ENCODE measurements around the gene SACS. TPM values are rescaled to one million over a fixed set of nuclear protein-coding genes. Genes with fewer than 3 reads are reported as not detected.
A peak's percentile ranks its signal among the peaks of the same experiment; 100 is the strongest.

SACS gene
- total and polyA plus RNA-seq, 2 donors (not counting 1 experiment from before 2014, with no cell fraction given): 6.8 to 21.4 TPM

DNA sequence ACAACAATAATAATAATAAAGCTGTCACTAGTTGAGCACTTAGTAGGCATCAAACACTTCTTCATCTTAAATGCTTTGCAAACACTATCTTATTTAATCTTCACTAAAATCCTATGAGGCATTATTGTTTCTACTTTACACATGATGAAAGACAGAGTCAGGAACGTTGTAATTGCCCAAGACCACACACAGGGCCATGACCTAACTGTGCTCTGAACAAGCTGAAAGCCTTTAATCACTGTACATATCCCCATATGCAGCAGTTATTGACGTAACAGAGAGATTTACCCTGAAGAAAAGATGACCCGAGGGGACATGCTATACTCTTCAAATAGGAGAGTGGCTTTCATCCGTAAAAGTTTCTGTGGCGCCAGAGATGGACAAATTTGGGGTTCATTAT is 53.0 kb downstream of the SACS start:
- no peaks in the 10 kb centered on the region for H3K36me3 ChIP-seq (replicated peaks in 1 of 2; ENCODE audit: control extremely low read depth in 1 of 2, control insufficient read depth in 1 of 2, extremely low read depth in 1 of 2, insufficient read depth in 2 of 2, low read length in 1 of 2)
- H3K9me3 ChIP-seq (ENCODE audit: control extremely low read depth in 1 of 3, control insufficient read depth in 2 of 3, insufficient read depth in 1 of 3, low read length in 2 of 3): peaks cover 0 to 12% (median 0%) of the 10 kb centered on the region in 3 donors
- no peak overlapping the region for H3K4me3 ChIP-seq (ENCODE audit: control extremely low read depth in 1 of 5, extremely low read depth in 1 of 5, insufficient read depth in 1 of 5, low read depth in 2 of 5, low read length in 4 of 5)
- no peak overlapping the region for H3K4me3 Mint-ChIP-seq
- POLR2A ChIA-PET: interaction anchor here (0.7 kb wide), 1 partner anchor 48 kb away, joined by 3 read pairs; no protein-coding TSS in a partner anchor
- no peaks in the 10 kb centered on the region for H3K79me2 ChIP-seq (ENCODE audit: control insufficient read depth, insufficient read depth, low read length)
- no peak for TF ChIP-seq EZH2 (IDR thresholded peaks at IDR 0.05; ENCODE audit: borderline replicate concordance, insufficient read depth, low read depth, low read length, poor library complexity, severe bottlenecking)
- TF ChIP-seq, protein P1, sequence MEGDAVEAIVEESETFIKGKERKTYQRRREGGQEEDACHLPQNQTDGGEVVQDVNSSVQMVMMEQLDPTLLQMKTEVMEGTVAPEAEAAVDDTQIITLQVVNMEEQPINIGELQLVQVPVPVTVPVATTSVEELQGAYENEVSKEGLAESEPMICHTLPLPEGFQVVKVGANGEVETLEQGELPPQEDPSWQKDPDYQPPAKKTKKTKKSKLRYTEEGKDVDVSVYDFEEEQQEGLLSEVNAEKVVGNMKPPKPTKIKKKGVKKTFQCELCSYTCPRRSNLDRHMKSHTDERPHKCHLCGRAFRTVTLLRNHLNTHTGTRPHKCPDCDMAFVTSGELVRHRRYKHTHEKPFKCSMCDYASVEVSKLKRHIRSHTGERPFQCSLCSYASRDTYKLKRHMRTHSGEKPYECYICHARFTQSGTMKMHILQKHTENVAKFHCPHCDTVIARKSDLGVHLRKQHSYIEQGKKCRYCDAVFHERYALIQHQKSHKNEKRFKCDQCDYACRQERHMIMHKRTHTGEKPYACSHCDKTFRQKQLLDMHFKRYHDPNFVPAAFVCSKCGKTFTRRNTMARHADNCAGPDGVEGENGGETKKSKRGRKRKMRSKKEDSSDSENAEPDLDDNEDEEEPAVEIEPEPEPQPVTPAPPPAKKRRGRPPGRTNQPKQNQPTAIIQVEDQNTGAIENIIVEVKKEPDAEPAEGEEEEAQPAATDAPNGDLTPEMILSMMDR (IDR thresholded peaks at IDR 0.05): no peak
- CTCF ChIA-PET: no interaction called here
- H2AFZ ChIP-seq (ENCODE audit: insufficient read depth, low read depth, low read length, poor library complexity, severe bottlenecking): no peak overlapping the region
- no peak for ATAC-seq (ENCODE audit: low read depth)
- H3K27ac Mint-ChIP-seq: no peak overlapping the region
- H3K4me2 ChIP-seq (replicated peaks; ENCODE audit: low read depth, low read length, poor library complexity, severe bottlenecking): no peak overlapping the region
- WGBS (ENCODE audit: insufficient coverage): 86% methylated on average over 1 of the region's 5 CpGs
- intact Hi-C loops (cut with micrococcal nuclease): no loop called here
- peaks cover 0 to 2% (median 0%) of the 10 kb centered on the region in 4 experiments for H3K27me3 ChIP-seq (replicated peaks in 1 of 4; ENCODE audit: control extremely low read depth in 1 of 4, control insufficient read depth in 3 of 4, insufficient read depth in 4 of 4, low read length in 3 of 4)
- H3K27ac ChIP-seq (ENCODE audit: low read length in 2 of 2): no peak overlapping the region
- DNase-seq: no peak
- no peaks in the 10 kb centered on the region for H4K20me1 ChIP-seq (ENCODE audit: control insufficient read depth, insufficient read depth, low read length, poor library complexity, severe bottlenecking)
- no peaks in the 10 kb centered on the region for H3K27me3 Mint-ChIP-seq
- peaks cover 61% of the 10 kb centered on the region for H3K4me1 Mint-ChIP-seq
- H3K9me3 Mint-ChIP-seq (ENCODE audit: insufficient read depth): peaks cover 2% of the 10 kb centered on the region
- no peak overlapping the region for H3K9ac ChIP-seq (ENCODE audit: low read length)
- peaks cover 57 to 58% of the 10 kb centered on the region in 2 donors for H3K4me1 ChIP-seq (ENCODE audit: control insufficient read depth in 2 of 2, insufficient read depth in 2 of 2, low read length in 2 of 2)

GRCh38 chr13:23377983-23378632 is 55.4 kb downstream of the SACS start:
- Histone ChIP-seq H4K20me1 (ENCODE audit: control insufficient read depth, insufficient read depth, low read length, poor library complexity, severe bottlenecking) (peaks cover 10% of the 10 kb centered on the region), H3K4me3 (ENCODE audit: control extremely low read depth in 1 of 5, extremely low read depth in 1 of 5, insufficient read depth in 1 of 5, low read depth in 2 of 5, low read length in 4 of 5) (peak overlapping the region in 1 of 5 experiments; percentile 31), H3K9me3 (ENCODE audit: control extremely low read depth in 1 of 3, control insufficient read depth in 2 of 3, insufficient read depth in 1 of 3, low read length in 2 of 3) (peaks cover 0 to 12% (median 0%) of the 10 kb centered on the region in 3 donors), H3K36me3 (replicated peaks in 1 of 2; ENCODE audit: control extremely low read depth in 1 of 2, control insufficient read depth in 1 of 2, extremely low read depth in 1 of 2, insufficient read depth in 2 of 2, low read length in 1 of 2) (no peaks in the 10 kb centered on the region), H3K79me2 (ENCODE audit: control insufficient read depth, insufficient read depth, low read length) (peaks cover 3% of the 10 kb centered on the region), H3K9ac (ENCODE audit: low read length) (no peak overlapping the region), H2AFZ (ENCODE audit: insufficient read depth, low read depth, low read length, poor library complexity, severe bottlenecking) (no peak overlapping the region), H3K4me2 (replicated peaks; ENCODE audit: low read depth, low read length, poor library complexity, severe bottlenecking) (peak overlapping the region; percentile 58), H3K27me3 (replicated peaks in 1 of 4; ENCODE audit: control extremely low read depth in 1 of 4, control insufficient read depth in 3 of 4, insufficient read depth in 4 of 4, low read length in 3 of 4) (no peaks in the 10 kb centered on the region), H3K4me1 (ENCODE audit: control insufficient read depth in 2 of 2, insufficient read depth in 2 of 2, low read length in 2 of 2) (peaks cover 45 to 50% of the 10 kb centered on the region in 2 donors), H3K27ac (ENCODE audit: low read length in 2 of 2) (peak overlapping the region in 1 of 2 donors; percentile 25)
- H3K4me1 Mint-ChIP-seq: peaks cover 51% of the 10 kb centered on the region
- ChIA-PET POLR2A (interaction anchor here (0.6 kb wide), 1 partner anchor 9 kb away, joined by 3 read pairs; no protein-coding TSS in a partner anchor), CTCF (no interaction called here)
- peak overlapping the region; percentile 62 for H3K27ac Mint-ChIP-seq
- WGBS (ENCODE audit: insufficient coverage): 11% methylated on average over 10 of the region's 11 CpGs
- peaks cover 2% of the 10 kb centered on the region for H3K9me3 Mint-ChIP-seq (ENCODE audit: insufficient read depth)
- no peaks in the 10 kb centered on the region for H3K27me3 Mint-ChIP-seq
- DNase-seq (peak; percentile 85), ATAC-seq (ENCODE audit: low read depth) (peak; percentile 21)
- no peak for TF ChIP-seq EZH2 (IDR thresholded peaks at IDR 0.05; ENCODE audit: borderline replicate concordance, insufficient read depth, low read depth, low read length, poor library complexity, severe bottlenecking)
- H3K4me3 Mint-ChIP-seq: peak overlapping the region; percentile 63
- intact Hi-C loops (cut with micrococcal nuclease): loop anchor here (1.0 to 5.0 kb wide), 5 partner anchors 511 to 1909 kb away; partner anchors contain the start of genes MICU2, MIPEP and MTMR6
